DMS153 treated with DMSO at 0.1 percent for 48 hours (cell line): Measurements from ENCODE around the gene NUAK1.

Experiments used
- DNase-seq: peaks from one replicate; lab custom pipeline; 2025; ENCODE audit not compliant: unreplicated experiment; lab: John Stamatoyannopoulos, UW

NUAK1 gene

GRCh38 chr12:106085213-106085612, 53.5 kb downstream of the NUAK1 start:
- no peak for DNase-seq

- DNase-seq = no peak
Observed at GRCh38 chr12:106084759-106085158, 54.0 kb downstream of the NUAK1 start.

GRCh38 chr12:106084014-106084671, 54.6 kb downstream of the NUAK1 start:
- DNase-seq = no peak

GRCh38 chr12:106082216-106083175, 56.3 kb downstream of the NUAK1 start:
- DNase-seq = no peak

- DNase-seq = no peak
Observed at GRCh38 chr12:106081606-106082005, 57.1 kb downstream of the NUAK1 start.

GRCh38 chr12:106080791-106081170, 58.0 kb downstream of the NUAK1 start:
- DNase-seq = no peak

- DNase-seq = no peak
Observed at GRCh38 chr12:106080041-106080790, 58.5 kb downstream of the NUAK1 start.

- DNase-seq = no peak
Observed at GRCh38 chr12:106079148-106079738, 59.5 kb downstream of the NUAK1 start.

- DNase-seq = no peak
Observed at GRCh38 chr12:106078358-106079010, 60.3 kb downstream of the NUAK1 start.

GRCh38 chr12:106074706-106075392, 63.9 kb downstream of the NUAK1 start:
- DNase-seq = no peak

- no peak for DNase-seq
Observed at GRCh38 chr12:106074361-106074705, 64.4 kb downstream of the NUAK1 start.

- no peak for DNase-seq
Observed at GRCh38 chr12:106073179-106073578, 65.6 kb downstream of the NUAK1 start.

GRCh38 chr12:106072751-106073150, 66.0 kb downstream of the NUAK1 start:
- DNase-seq = no peak

GRCh38 chr12:106071686-106072085, 67.1 kb downstream of the NUAK1 start:
- DNase-seq = no peak

GRCh38 chr12:106070611-106071010, 68.1 kb downstream of the NUAK1 start:
- no peak for DNase-seq

- DNase-seq = no peak
Observed at GRCh38 chr12:106070147-106070546, 68.6 kb downstream of the NUAK1 start.

GRCh38 chr12:106068296-106068695, 70.5 kb downstream of the NUAK1 start:
- no peak for DNase-seq

- no peak for DNase-seq
Observed at GRCh38 chr12:106067606-106068205, 71.0 kb downstream of the NUAK1 start.

- DNase-seq = no peak
Observed at GRCh38 chr12:106066726-106067325, 71.9 kb downstream of the NUAK1 start.
